ENCODE data around the gene TMEM106C. TPM values are rescaled to one million over a fixed set of nuclear protein-coding genes. Genes with fewer than 3 reads are reported as not detected.

Gene TMEM106C
- total and polyA plus RNA-seq, 9 donors = 31.1 to 110 (median 55.0) TPM

GRCh38 chr12:47986832-47987231, 23.4 kb downstream of the TMEM106C start:
- intact Hi-C loops (cut with DNase I) = no loop called here
- no peaks in the 10 kb centered on the region for H3K9me3 ChIP-seq
- DNase-seq = peak in 1 of 5 donors; percentile 13
- 96 to 99% (median 98%) methylated on average over 5 of the region's 5 CpGs for WGBS, 3 donors
- no peaks in the 10 kb centered on the region for H3K4me1 ChIP-seq (ENCODE audit: insufficient read depth)
- H3K27me3 ChIP-seq = no peaks in the 10 kb centered on the region
- H3K4me3 ChIP-seq = no peak overlapping the region
- H3K27ac ChIP-seq = no peak overlapping the region
- H3K36me3 ChIP-seq = no peaks in the 10 kb centered on the region
- TF ChIP-seq CTCF (IDR thresholded peaks at IDR 0.05) = no peak
- TF ChIP-seq EP300 (IDR thresholded peaks at IDR 0.05) = no peak
- TF ChIP-seq POLR2A (IDR thresholded peaks at IDR 0.05) = no peak

- no peak overlapping the region for H3K4me3 ChIP-seq
- H3K27ac ChIP-seq = no peak overlapping the region
- TF ChIP-seq CTCF (IDR thresholded peaks at IDR 0.05) = no peak
- no peak for TF ChIP-seq POLR2A (IDR thresholded peaks at IDR 0.05)
- no peaks in the 10 kb centered on the region for H3K27me3 ChIP-seq
- no peaks in the 10 kb centered on the region for H3K9me3 ChIP-seq
- intact Hi-C loops (cut with DNase I) = no loop called here
- 84 to 87% (median 86%) methylated on average over 14 of the region's 14 CpGs for WGBS, 3 donors
- H3K36me3 ChIP-seq = no peaks in the 10 kb centered on the region
- peak in 1 of 5 donors; percentile 17 for DNase-seq
- no peaks in the 10 kb centered on the region for H3K4me1 ChIP-seq (ENCODE audit: insufficient read depth)
Observed at GRCh38 chr12:47987411-47988072, 24.1 kb downstream of the TMEM106C start.

GRCh38 chr12:47988073-47989022, 25.0 kb downstream of the TMEM106C start:
- no peaks in the 10 kb centered on the region for H3K36me3 ChIP-seq
- intact Hi-C loops (cut with DNase I) = no loop called here
- 68 to 75% (median 75%) methylated on average over 15 of the region's 15 CpGs for WGBS, 3 donors
- no peaks in the 10 kb centered on the region for H3K9me3 ChIP-seq
- no peaks in the 10 kb centered on the region for H3K4me1 ChIP-seq (ENCODE audit: insufficient read depth)
- H3K27ac ChIP-seq = no peak overlapping the region
- H3K4me3 ChIP-seq = no peak overlapping the region
- peak in 1 of 5 donors; percentile 7 for DNase-seq
- TF ChIP-seq EP300 (IDR thresholded peaks at IDR 0.05) (no peak), POLR2A (IDR thresholded peaks at IDR 0.05) (no peak), CTCF (IDR thresholded peaks at IDR 0.05) (no peak)
- no peaks in the 10 kb centered on the region for H3K27me3 ChIP-seq

GRCh38 chr12:47989023-47989417, 25.6 kb downstream of the TMEM106C start:
- TF ChIP-seq EP300 (IDR thresholded peaks at IDR 0.05) (no peak), CTCF (IDR thresholded peaks at IDR 0.05) (no peak), POLR2A (IDR thresholded peaks at IDR 0.05) (no peak)
- 88 to 92% (median 91%) methylated on average over 8 of the region's 8 CpGs for WGBS, 3 donors
- intact Hi-C loops (cut with DNase I) = no loop called here
- Histone ChIP-seq H3K27me3 (no peaks in the 10 kb centered on the region), H3K4me1 (ENCODE audit: insufficient read depth) (no peaks in the 10 kb centered on the region), H3K36me3 (no peaks in the 10 kb centered on the region), H3K9me3 (no peaks in the 10 kb centered on the region), H3K4me3 (no peak overlapping the region), H3K27ac (no peak overlapping the region)
- DNase-seq = peak in 1 of 5 donors; percentile 9

Data from ovary (tissue), 9 donors.